HepG2 (cell line): ENCODE data around the gene SLC6A6. TPM values are rescaled to one million over a fixed set of nuclear protein-coding genes. Genes with fewer than 3 reads are reported as not detected.
A peak's percentile ranks its signal among the peaks of the same experiment; 100 is the strongest.

Source experiments
- CHD2 ChIP-seq: IDR thresholded peaks from 2 replicates; pipeline ENCODE4 v1.6.1; 2011; ENCODE audit warnings: low read depth, low read length, improper control_type of control experiment
- KMT2A ChIP-seq: sonication (generic); formaldehyde crosslinking; IDR thresholded peaks from 2 replicates; pipeline ENCODE4 v1.4.0; 2020; ENCODE audit warnings: missing genetic modification reagents
- MYNN ChIP-seq: sonication (generic); formaldehyde crosslinking; IDR thresholded peaks from 2 replicates; pipeline ENCODE4 v1.4.0; 2020; ENCODE audit warnings: mild to moderate bottlenecking, low read depth, missing genetic modification reagents
- NPAS2 ChIP-seq: sonication (generic); formaldehyde crosslinking; IDR thresholded peaks from 2 replicates; pipeline ENCODE4 v1.8.0; 2022; ENCODE audit warnings: mild to moderate bottlenecking, missing genetic modification reagents, borderline replicate concordance
- RBM39 ChIP-seq: fragments of 200-400 bp; formaldehyde crosslinking; IDR thresholded peaks from one replicate; pipeline ENCODE4 v1.6.1; 2018; ENCODE audit warnings: antibody characterized with exemption, mild to moderate bottlenecking, low read depth, low read length; ENCODE audit not compliant: poor library complexity, severe bottlenecking
- SOX5 ChIP-seq: IDR thresholded peaks from 2 replicates; pipeline ENCODE4 v1.6.1; 2016; ENCODE audit warnings: borderline replicate concordance
- SOX6 ChIP-seq, 2 experiments: fragments of 450-650 bp in 1 of 2; sonication (generic) in 1 of 2; formaldehyde crosslinking in 1 of 2; IDR thresholded peaks; 2 replicates each; pipeline versions ENCODE4 v1.4.0 to v1.6.1; 2017 to 2020; ENCODE audit warnings: antibody characterized with exemption in 1 of 2, mild to moderate bottlenecking in 1 of 2, missing genetic modification reagents in 1 of 2
- TCF12 ChIP-seq, 2 experiments: fragments of 450-650 bp in 1 of 2; sonication (generic) in 1 of 2; formaldehyde crosslinking in 1 of 2; IDR thresholded peaks; 2 replicates each; pipeline versions ENCODE4 v1.6.1 to v1.8.0; 2017 to 2022; ENCODE audit warnings: antibody characterized with exemption in 1 of 2, mild to moderate bottlenecking in 1 of 2, missing genetic modification reagents in 1 of 2, moderate library complexity in 1 of 2
- TSC22D2 ChIP-seq: sonication (generic); formaldehyde crosslinking; IDR thresholded peaks from 2 replicates; pipeline ENCODE4 v1.5.1; 2020; ENCODE audit warnings: missing genetic modification reagents, mild to moderate bottlenecking, borderline replicate concordance
- YY1 ChIP-seq: IDR thresholded peaks from 2 replicates; pipeline ENCODE4 v1.6.1; 2011; ENCODE audit warnings: low read length, low read depth, moderate library complexity, mild to moderate bottlenecking; ENCODE audit not compliant: insufficient read depth, insufficient replicate concordance
- ZBTB1 ChIP-seq: sonication (generic); formaldehyde crosslinking; IDR thresholded peaks from 2 replicates; pipeline ENCODE4 v1.4.0; 2020; ENCODE audit warnings: missing genetic modification reagents, borderline replicate concordance
- ZNF17 ChIP-seq: sonication (generic); formaldehyde crosslinking; IDR thresholded peaks from 2 replicates; pipeline ENCODE4 v1.5.0; 2020; ENCODE audit warnings: mild to moderate bottlenecking, missing genetic modification reagents
- ZNF335 ChIP-seq: sonication (generic); formaldehyde crosslinking; IDR thresholded peaks from 2 replicates; pipeline ENCODE4 v1.4.0; 2020; ENCODE audit warnings: missing genetic modification reagents
- ZNF567 ChIP-seq: sonication (generic); formaldehyde crosslinking; IDR thresholded peaks from 2 replicates; pipeline ENCODE4 v1.8.1; 2023; ENCODE audit warnings: mild to moderate bottlenecking, missing genetic modification reagents, borderline replicate concordance
- ZNF781 ChIP-seq: sonication (generic); formaldehyde crosslinking; IDR thresholded peaks from 2 replicates; pipeline ENCODE4 v1.5.1; 2020; ENCODE audit warnings: borderline replicate concordance, mild to moderate bottlenecking, missing genetic modification reagents; ENCODE audit errors: not compliant biosample characterization
- ZSCAN31 ChIP-seq: sonication (generic); formaldehyde crosslinking; IDR thresholded peaks from 2 replicates; pipeline ENCODE4 v1.5.0; 2020; ENCODE audit warnings: low read depth, mild to moderate bottlenecking, missing genetic modification reagents
- polyA plus RNA-seq, 8 experiments: library from polyadenylated mRNA; depleted of rRNA in 3 of 8; stranded (reverse) in 7 of 8; unstranded in 1 of 8; fragments of >200 nt; fragmentation: Illumina TruSeq in 4 of 8; extraction: Trizol in 4 of 8; gene quantifications; 2 replicates each; pipeline versions ENCODE4 v1.2.1 to v1.2.3, GENCODE V29; 2011 to 2016; ENCODE audit warnings: low read depth in 4 of 8, missing spikeins in 1 of 8, mixed read lengths in 1 of 8; ENCODE audit not compliant: insufficient read depth in 1 of 8
- total RNA-seq, 5 experiments: library from RNA; depleted of rRNA; stranded (reverse); fragments of >200 nt; fragmentation: Illumina TruSeq; extraction: Trizol; gene quantifications; 2 replicates each; pipeline ENCODE4 v1.2.3, GENCODE V29; 2016; ENCODE audit warnings: low read depth in 1 of 5
- TF ChIP-seq, protein P1 (sequence below): sonication (generic); formaldehyde crosslinking; IDR thresholded peaks from 2 replicates; pipeline ENCODE4 v1.9.0; 2021; ENCODE audit warnings: missing genetic modification reagents, mild to moderate bottlenecking, borderline replicate concordance
- TF ChIP-seq, protein P2 (sequence below): sonication (generic); formaldehyde crosslinking; IDR thresholded peaks from 2 replicates; pipeline ENCODE4 v1.5.0; 2020; ENCODE audit warnings: missing genetic modification reagents, mild to moderate bottlenecking, borderline replicate concordance
- TF ChIP-seq, protein P3 (sequence below): sonication (generic); formaldehyde crosslinking; IDR thresholded peaks from 2 replicates; pipeline ENCODE4 v1.8.0; 2022; ENCODE audit warnings: mild to moderate bottlenecking, missing genetic modification reagents
- TF ChIP-seq, protein P4 (sequence below): sonication (generic); formaldehyde crosslinking; IDR thresholded peaks from 2 replicates; pipeline ENCODE4 v1.4.0; 2020; ENCODE audit warnings: low read depth, mild to moderate bottlenecking, missing genetic modification reagents
- TF ChIP-seq, protein P5 (sequence below): sonication (generic); formaldehyde crosslinking; IDR thresholded peaks from 2 replicates; pipeline ENCODE4 v1.4.0; 2020; ENCODE audit warnings: mild to moderate bottlenecking, missing genetic modification reagents

SLC6A6 gene
- total and polyA plus RNA-seq, 2 of the 13 experiments (the other 11 are each of a cell fraction or from before 2014, with no cell fraction given) = 14.1 to 20.7 TPM

DNA sequence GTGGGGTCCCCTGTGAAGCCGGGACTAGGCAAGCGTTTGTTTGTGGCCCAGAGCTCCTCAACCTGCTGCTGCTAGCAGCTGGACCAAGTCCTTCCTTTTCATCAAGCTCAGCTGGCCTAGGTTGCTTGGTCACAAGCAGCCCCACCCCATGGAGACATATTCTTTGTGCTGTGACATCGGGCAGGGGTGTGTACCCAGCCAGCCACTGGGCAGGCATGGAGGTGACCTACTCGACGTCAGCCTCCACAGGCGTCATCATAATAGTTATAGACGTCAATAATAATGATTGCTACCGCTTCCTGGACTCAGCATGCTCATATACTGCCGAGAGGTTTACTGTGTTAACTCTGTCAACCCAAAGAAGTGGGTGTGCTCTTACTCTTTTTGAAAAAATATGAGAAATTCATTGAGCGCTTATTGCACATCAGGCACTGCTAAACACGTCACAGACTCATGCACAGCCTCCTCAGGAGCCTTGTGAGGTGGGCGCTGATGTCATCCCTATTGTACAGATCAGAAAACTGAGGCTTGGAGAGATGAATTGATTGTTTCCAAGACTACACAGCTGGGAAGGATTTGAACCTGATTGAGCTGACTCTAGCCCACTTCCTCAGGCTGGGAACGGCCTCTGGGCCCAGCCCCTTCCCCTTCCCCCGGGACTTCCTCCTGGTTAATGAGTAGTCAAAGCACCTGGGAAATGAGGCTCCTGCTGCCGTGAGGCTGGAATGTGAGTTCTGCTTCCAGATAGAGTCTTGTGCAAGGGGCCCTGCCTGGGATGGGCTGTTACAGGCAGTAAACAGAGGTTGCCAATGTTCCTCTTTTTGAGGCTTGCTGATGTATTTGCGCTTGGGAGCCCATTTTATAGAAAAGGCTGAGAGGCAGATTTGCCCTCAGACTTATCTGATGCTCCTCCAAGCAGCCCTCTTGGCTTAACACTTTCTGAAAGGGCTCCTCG, 16.2 kb downstream of the SLC6A6 start (continued):
- TF ChIP-seq, protein P1, sequence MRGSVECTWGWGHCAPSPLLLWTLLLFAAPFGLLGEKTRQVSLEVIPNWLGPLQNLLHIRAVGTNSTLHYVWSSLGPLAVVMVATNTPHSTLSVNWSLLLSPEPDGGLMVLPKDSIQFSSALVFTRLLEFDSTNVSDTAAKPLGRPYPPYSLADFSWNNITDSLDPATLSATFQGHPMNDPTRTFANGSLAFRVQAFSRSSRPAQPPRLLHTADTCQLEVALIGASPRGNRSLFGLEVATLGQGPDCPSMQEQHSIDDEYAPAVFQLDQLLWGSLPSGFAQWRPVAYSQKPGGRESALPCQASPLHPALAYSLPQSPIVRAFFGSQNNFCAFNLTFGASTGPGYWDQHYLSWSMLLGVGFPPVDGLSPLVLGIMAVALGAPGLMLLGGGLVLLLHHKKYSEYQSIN (CRISPR knock-in tag) = no peak
- TF ChIP-seq ZNF17 (CRISPR knock-in tag) (no peak), CHD2 (no peak), ZNF781 (CRISPR knock-in tag) (no peak), TCF12 (IDR thresholded peaks at IDR 0.05) (no peak), TCF12 (CRISPR knock-in tag; IDR thresholded peaks at IDR 0.05) (no peak), MYNN (no peak), TSC22D2 (CRISPR knock-in tag) (no peak), YY1 (no peak), NPAS2 (CRISPR knock-in tag) (no peak), ZSCAN31 (CRISPR knock-in tag) (no peak), ZNF567 (CRISPR knock-in tag) (no peak), SOX5 (CRISPR knock-in tag) (peak; percentile 63; the same call in 1 of the 2 replicates), ZBTB1 (CRISPR knock-in tag) (no peak), KMT2A (CRISPR knock-in tag) (no peak), SOX6 (IDR thresholded peaks at IDR 0.05) (no peak), SOX6 (CRISPR knock-in tag; IDR thresholded peaks at IDR 0.05) (peak; percentile 59), RBM39 (no peak), ZNF335 (CRISPR knock-in tag) (no peak)
- TF ChIP-seq, protein P2, sequence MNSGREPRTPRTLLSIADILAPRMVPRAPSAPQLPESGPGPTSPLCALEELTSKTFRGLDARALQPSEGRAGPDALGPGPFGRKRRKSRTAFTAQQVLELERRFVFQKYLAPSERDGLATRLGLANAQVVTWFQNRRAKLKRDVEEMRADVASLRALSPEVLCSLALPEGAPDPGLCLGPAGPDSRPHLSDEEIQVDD (CRISPR knock-in tag) = no peak
- TF ChIP-seq, protein P3, sequence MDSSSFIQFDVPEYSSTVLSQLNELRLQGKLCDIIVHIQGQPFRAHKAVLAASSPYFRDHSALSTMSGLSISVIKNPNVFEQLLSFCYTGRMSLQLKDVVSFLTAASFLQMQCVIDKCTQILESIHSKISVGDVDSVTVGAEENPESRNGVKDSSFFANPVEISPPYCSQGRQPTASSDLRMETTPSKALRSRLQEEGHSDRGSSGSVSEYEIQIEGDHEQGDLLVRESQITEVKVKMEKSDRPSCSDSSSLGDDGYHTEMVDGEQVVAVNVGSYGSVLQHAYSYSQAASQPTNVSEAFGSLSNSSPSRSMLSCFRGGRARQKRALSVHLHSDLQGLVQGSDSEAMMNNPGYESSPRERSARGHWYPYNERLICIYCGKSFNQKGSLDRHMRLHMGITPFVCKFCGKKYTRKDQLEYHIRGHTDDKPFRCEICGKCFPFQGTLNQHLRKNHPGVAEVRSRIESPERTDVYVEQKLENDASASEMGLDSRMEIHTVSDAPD (CRISPR knock-in tag) = no peak
- TF ChIP-seq, protein P4, sequence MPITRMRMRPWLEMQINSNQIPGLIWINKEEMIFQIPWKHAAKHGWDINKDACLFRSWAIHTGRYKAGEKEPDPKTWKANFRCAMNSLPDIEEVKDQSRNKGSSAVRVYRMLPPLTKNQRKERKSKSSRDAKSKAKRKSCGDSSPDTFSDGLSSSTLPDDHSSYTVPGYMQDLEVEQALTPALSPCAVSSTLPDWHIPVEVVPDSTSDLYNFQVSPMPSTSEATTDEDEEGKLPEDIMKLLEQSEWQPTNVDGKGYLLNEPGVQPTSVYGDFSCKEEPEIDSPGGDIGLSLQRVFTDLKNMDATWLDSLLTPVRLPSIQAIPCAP (CRISPR knock-in tag) = no peak
- TF ChIP-seq, protein P5, sequence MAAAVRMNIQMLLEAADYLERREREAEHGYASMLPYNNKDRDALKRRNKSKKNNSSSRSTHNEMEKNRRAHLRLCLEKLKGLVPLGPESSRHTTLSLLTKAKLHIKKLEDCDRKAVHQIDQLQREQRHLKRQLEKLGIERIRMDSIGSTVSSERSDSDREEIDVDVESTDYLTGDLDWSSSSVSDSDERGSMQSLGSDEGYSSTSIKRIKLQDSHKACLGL (CRISPR knock-in tag) = no peak
